Liver (tissue), 3 donors: Measurements from ENCODE around the gene DBP.

Source experiments
- EGR1 ChIP-seq, 2 donors: IDR thresholded peaks; 2 replicates each; pipeline ENCODE4 v1.6.1; 2016 to 2018; ENCODE audit warnings: antibody characterized with exemption in 2 of 2, low read depth in 2 of 2
- FOXA2 ChIP-seq: IDR thresholded peaks from 2 replicates; pipeline ENCODE4 v1.6.1; 2016; ENCODE audit warnings: antibody characterized with exemption
- HNF4A ChIP-seq, 2 donors: conservative IDR thresholded peaks; 2 replicates each; pipeline ENCODE4 v1.6.1; 2016; ENCODE audit warnings: antibody characterized with exemption in 2 of 2, mild to moderate bottlenecking in 2 of 2
- JUND ChIP-seq, 2 donors: IDR thresholded peaks; 2 replicates each; pipeline ENCODE4 v1.6.1; 2016; ENCODE audit warnings: antibody characterized with exemption in 2 of 2
- RAD21 ChIP-seq, 2 donors: IDR thresholded peaks; 2 replicates each; pipeline ENCODE4 v1.6.1; 2016; ENCODE audit warnings: antibody characterized with exemption in 2 of 2, mild to moderate bottlenecking in 2 of 2
- SP1 ChIP-seq: IDR thresholded peaks from 2 replicates; pipeline ENCODE4 v1.6.1; 2018; ENCODE audit warnings: antibody characterized with exemption, mild to moderate bottlenecking
- TAF1 ChIP-seq: conservative IDR thresholded peaks from 2 replicates; pipeline ENCODE4 v1.6.1; 2016; ENCODE audit warnings: antibody characterized with exemption, mild to moderate bottlenecking
- YY1 ChIP-seq: IDR thresholded peaks from 2 replicates; pipeline ENCODE4 v1.6.1; 2016; ENCODE audit warnings: antibody characterized with exemption, mild to moderate bottlenecking
- TF ChIP-seq, protein P1 (sequence below): IDR thresholded peaks from 2 replicates; pipeline ENCODE4 v1.6.1; 2016; ENCODE audit warnings: antibody characterized with exemption
- TF ChIP-seq, protein P2 (sequence below): IDR thresholded peaks from 2 replicates; pipeline ENCODE4 v1.6.1; 2016; ENCODE audit warnings: antibody characterized with exemption
- TF ChIP-seq, protein P3 (sequence below): fragments of 150-350 bp; IDR thresholded peaks from 2 replicates; pipeline ENCODE4 v1.5.1; 2017; ENCODE audit warnings: improper control_type of control experiment, low read depth, low read length; ENCODE audit not compliant: missing input control
- TF ChIP-seq, protein P4 (sequence below): IDR thresholded peaks from 2 replicates; pipeline ENCODE4 v1.6.1; 2016; ENCODE audit warnings: antibody characterized with exemption, mild to moderate bottlenecking
- donor health status: healthy.
- donor health status: healthy.

DNA sequence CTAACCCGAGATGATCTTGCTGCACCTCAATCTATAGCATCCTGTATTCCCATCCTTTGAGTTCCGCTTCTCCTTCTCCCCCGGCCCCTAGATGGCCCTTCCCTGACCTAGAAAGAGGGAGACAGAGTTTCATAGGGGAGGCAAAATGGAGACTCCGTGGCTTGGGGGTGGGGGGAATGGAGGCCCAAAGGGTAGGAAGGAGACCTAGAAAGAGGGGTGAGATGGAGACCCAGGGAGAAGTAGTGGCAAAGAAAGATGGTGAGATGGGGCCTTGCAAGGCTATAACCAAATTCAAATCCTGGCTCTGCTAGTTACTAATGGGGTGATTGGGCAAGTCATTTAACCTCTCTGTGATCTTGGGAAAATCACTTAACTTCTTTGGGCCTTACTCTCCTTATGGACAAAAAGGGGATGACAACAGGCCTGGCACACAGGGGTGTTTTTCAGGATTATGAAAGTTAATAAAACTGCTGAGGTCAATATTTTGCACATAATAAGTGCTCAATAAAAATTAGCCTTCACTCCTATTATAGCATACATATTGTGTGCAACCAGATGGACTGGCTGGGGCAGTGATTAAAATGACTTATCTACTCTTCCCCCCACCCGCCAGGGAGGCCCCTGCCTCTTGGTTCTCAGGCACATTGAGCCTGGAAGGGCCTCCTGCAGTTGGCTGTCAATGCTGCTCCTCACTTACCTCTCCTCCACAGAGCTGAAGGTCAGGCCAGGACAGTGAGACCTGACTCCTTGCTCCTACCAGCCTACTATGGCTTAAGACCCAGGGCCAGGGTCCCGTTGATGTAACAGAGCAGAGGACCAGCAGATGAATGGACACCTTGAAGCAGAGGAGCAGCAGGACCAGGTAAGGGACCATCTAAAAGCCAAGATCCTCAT is 17.2 kb downstream of the DBP start:
- TF ChIP-seq, protein P1, sequence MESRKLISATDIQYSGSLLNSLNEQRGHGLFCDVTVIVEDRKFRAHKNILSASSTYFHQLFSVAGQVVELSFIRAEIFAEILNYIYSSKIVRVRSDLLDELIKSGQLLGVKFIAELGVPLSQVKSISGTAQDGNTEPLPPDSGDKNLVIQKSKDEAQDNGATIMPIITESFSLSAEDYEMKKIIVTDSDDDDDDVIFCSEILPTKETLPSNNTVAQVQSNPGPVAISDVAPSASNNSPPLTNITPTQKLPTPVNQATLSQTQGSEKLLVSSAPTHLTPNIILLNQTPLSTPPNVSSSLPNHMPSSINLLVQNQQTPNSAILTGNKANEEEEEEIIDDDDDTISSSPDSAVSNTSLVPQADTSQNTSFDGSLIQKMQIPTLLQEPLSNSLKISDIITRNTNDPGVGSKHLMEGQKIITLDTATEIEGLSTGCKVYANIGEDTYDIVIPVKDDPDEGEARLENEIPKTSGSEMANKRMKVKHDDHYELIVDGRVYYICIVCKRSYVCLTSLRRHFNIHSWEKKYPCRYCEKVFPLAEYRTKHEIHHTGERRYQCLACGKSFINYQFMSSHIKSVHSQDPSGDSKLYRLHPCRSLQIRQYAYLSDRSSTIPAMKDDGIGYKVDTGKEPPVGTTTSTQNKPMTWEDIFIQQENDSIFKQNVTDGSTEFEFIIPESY: no peak
- TF ChIP-seq, protein P2, sequence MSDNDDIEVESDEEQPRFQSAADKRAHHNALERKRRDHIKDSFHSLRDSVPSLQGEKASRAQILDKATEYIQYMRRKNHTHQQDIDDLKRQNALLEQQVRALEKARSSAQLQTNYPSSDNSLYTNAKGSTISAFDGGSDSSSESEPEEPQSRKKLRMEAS: no peak
- TF ChIP-seq, protein P3, sequence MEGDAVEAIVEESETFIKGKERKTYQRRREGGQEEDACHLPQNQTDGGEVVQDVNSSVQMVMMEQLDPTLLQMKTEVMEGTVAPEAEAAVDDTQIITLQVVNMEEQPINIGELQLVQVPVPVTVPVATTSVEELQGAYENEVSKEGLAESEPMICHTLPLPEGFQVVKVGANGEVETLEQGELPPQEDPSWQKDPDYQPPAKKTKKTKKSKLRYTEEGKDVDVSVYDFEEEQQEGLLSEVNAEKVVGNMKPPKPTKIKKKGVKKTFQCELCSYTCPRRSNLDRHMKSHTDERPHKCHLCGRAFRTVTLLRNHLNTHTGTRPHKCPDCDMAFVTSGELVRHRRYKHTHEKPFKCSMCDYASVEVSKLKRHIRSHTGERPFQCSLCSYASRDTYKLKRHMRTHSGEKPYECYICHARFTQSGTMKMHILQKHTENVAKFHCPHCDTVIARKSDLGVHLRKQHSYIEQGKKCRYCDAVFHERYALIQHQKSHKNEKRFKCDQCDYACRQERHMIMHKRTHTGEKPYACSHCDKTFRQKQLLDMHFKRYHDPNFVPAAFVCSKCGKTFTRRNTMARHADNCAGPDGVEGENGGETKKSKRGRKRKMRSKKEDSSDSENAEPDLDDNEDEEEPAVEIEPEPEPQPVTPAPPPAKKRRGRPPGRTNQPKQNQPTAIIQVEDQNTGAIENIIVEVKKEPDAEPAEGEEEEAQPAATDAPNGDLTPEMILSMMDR: peak; percentile 10
- TF ChIP-seq TAF1: no peak
- TF ChIP-seq HNF4A (conservative IDR thresholded peaks at IDR 0.05): no peak
- no peak for TF ChIP-seq SP1
- TF ChIP-seq JUND (IDR thresholded peaks at IDR 0.05): no peak
- TF ChIP-seq, protein P4, sequence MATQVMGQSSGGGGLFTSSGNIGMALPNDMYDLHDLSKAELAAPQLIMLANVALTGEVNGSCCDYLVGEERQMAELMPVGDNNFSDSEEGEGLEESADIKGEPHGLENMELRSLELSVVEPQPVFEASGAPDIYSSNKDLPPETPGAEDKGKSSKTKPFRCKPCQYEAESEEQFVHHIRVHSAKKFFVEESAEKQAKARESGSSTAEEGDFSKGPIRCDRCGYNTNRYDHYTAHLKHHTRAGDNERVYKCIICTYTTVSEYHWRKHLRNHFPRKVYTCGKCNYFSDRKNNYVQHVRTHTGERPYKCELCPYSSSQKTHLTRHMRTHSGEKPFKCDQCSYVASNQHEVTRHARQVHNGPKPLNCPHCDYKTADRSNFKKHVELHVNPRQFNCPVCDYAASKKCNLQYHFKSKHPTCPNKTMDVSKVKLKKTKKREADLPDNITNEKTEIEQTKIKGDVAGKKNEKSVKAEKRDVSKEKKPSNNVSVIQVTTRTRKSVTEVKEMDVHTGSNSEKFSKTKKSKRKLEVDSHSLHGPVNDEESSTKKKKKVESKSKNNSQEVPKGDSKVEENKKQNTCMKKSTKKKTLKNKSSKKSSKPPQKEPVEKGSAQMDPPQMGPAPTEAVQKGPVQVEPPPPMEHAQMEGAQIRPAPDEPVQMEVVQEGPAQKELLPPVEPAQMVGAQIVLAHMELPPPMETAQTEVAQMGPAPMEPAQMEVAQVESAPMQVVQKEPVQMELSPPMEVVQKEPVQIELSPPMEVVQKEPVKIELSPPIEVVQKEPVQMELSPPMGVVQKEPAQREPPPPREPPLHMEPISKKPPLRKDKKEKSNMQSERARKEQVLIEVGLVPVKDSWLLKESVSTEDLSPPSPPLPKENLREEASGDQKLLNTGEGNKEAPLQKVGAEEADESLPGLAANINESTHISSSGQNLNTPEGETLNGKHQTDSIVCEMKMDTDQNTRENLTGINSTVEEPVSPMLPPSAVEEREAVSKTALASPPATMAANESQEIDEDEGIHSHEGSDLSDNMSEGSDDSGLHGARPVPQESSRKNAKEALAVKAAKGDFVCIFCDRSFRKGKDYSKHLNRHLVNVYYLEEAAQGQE: no peak
- no peak for TF ChIP-seq RAD21 (IDR thresholded peaks at IDR 0.05)
- no peak for TF ChIP-seq FOXA2
- TF ChIP-seq YY1: no peak
- TF ChIP-seq EGR1 (IDR thresholded peaks at IDR 0.05; ENCODE audit: low read depth in 2 of 2): no peak
